BE2C (cell line): ENCODE measurements around the gene FAM107B.

Experiments
- DNase-seq: peaks from one replicate; pipeline ENCODE4 v3.0.0-alpha.2; 2020
- H3K27me3 ChIP-seq: fragments of 250-450 bp; sonication (Bioruptor Pico); 2 replicates; pipeline ENCODE4 v1.5.1; 2020; ENCODE audit warnings: mild to moderate bottlenecking
- H3K36me3 ChIP-seq: fragments of 250-450 bp; sonication (Bioruptor Pico); 2 replicates; pipeline ENCODE4 v1.5.1; 2020; ENCODE audit warnings: mild to moderate bottlenecking
- H3K4me1 ChIP-seq: fragments of 250-450 bp; sonication (Bioruptor Pico); 2 replicates; pipeline ENCODE4 v1.5.1; 2020
- H3K4me3 ChIP-seq: 2 replicates; pipeline ENCODE4 v1.5.1; 2011; ENCODE audit warnings: low read depth, low read length
- H3K9me3 ChIP-seq: fragments of 250-450 bp; sonication (Bioruptor Pico); 2 replicates; pipeline ENCODE4 v1.5.1; 2020
- TF ChIP-seq, protein P1 (sequence below): IDR thresholded peaks from 2 replicates; pipeline ENCODE4 v1.5.1; 2012; ENCODE audit warnings: mild to moderate bottlenecking, low read depth, low read length

The FAM107B gene

DNA sequence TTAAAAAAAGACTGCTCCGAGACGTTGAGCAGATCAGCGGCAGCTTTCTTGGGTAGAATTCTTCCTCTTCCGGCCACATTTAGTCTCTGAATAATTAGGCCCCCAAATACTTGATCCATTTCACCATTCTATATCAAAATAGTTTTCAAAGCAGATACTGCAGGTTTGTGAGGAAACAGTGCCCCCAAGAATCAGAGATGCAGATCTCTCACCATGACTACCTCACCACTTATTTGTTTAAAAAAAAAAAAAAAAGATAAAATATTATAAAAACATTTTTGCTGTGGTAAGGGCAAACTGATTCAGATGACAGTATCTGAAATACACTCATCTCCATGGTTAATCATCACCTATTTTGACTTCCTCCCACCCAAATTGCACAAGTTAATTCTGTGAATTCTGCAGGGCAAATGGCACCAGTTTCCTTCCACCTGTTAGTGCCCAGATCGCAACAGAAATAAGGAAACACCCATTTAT, 210.4 kb downstream of the FAM107B start:
- Histone ChIP-seq H3K4me1 (no peaks in the 10 kb centered on the region), H3K27me3 (no peaks in the 10 kb centered on the region), H3K9me3 (no peaks in the 10 kb centered on the region), H3K36me3 (peaks cover 11% of the 10 kb centered on the region), H3K4me3 (no peak overlapping the region)
- no peak for DNase-seq
- TF ChIP-seq, protein P1, sequence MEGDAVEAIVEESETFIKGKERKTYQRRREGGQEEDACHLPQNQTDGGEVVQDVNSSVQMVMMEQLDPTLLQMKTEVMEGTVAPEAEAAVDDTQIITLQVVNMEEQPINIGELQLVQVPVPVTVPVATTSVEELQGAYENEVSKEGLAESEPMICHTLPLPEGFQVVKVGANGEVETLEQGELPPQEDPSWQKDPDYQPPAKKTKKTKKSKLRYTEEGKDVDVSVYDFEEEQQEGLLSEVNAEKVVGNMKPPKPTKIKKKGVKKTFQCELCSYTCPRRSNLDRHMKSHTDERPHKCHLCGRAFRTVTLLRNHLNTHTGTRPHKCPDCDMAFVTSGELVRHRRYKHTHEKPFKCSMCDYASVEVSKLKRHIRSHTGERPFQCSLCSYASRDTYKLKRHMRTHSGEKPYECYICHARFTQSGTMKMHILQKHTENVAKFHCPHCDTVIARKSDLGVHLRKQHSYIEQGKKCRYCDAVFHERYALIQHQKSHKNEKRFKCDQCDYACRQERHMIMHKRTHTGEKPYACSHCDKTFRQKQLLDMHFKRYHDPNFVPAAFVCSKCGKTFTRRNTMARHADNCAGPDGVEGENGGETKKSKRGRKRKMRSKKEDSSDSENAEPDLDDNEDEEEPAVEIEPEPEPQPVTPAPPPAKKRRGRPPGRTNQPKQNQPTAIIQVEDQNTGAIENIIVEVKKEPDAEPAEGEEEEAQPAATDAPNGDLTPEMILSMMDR = no peak

DNA sequence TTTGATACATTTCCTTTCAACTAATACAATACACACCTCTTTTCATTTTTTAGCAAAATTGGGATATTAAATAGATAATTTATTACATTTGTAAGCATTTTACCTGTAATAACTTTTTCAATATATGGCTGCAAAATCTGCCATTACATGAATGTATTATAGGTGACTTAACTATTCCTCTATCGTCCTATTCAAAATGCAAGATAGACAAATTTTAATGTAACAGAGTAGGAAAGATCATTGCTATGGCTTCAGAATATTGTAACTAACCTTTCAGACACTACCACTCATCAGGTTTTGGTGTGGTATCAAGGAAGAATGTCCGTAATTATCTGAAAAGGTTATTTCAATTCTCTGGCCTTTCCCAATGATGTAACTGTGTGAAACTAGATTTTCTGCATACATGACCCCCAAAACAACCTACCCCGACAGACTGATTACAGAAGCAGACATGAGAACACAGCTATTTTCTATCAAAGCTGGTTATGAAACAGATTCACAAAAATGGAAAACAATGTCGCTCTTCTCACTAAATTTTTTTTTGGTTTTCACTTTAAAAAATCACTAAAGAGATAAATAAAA, 211.2 kb downstream of the FAM107B start:
- no peaks in the 10 kb centered on the region for H3K4me1 ChIP-seq
- H3K4me3 ChIP-seq = no peak overlapping the region
- no peak for DNase-seq
- TF ChIP-seq, protein P1 = no peak
- peaks cover 11% of the 10 kb centered on the region for H3K36me3 ChIP-seq
- H3K9me3 ChIP-seq = no peaks in the 10 kb centered on the region
- H3K27me3 ChIP-seq = no peaks in the 10 kb centered on the region

DNA sequence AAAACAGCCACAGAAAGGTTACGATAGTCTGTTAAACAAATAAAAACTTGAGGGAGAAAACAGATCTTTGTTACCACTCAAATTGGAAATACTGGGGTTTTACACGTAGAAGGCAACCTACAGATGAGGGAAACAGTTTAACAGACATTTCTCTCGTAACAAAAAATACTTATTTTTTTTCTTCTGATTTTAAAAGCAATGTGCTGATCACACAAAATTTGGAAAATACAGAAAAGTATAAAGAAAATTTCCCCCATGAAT, 211.7 kb downstream of the FAM107B start:
- Histone ChIP-seq H3K9me3 (no peaks in the 10 kb centered on the region), H3K27me3 (no peaks in the 10 kb centered on the region), H3K4me3 (no peak overlapping the region), H3K4me1 (no peaks in the 10 kb centered on the region), H3K36me3 (peaks cover 11% of the 10 kb centered on the region)
- TF ChIP-seq, protein P1 = no peak
- no peak for DNase-seq

DNA sequence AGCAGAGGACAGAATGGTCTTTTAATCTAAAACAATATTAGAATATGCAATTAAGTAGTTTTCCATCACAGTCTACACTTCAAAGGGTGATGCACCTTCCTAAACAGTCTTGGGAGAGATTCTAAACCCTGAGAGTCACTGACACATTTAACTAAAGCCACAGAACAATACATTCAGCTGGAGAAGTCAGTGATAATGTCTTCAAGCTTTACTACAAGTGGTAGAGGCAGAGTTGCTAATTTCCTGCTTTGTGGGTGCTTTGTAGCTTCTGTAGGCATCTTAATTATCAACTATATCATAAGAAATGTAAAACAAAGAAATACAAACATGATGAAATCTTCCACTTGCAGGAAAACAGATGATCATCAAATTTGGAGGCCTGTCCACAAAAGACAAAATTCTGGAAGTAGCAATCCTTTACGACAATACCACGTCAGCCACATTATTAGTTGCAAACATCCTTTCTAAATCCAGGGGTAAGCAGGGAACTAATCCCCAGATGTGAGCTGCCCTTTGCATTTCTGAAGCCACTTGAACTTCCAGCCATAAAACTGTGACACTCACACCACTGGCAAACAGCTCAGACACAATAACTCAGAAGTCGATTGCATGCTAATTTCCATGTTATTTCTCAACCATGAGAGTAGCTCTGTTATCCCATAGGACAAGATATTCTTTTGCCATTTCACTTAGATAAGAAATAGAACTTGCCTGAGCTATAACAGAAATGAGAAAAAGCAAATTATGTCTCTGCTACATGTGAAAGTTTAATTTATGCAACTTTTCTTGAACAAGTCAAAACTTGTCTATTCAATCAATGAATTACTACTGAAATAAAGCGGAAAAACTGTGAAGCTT, 212.2 kb downstream of the FAM107B start:
- DNase-seq = no peak
- Histone ChIP-seq H3K4me1 (no peaks in the 10 kb centered on the region), H3K36me3 (peaks cover 5% of the 10 kb centered on the region), H3K9me3 (no peaks in the 10 kb centered on the region), H3K4me3 (no peak overlapping the region), H3K27me3 (no peaks in the 10 kb centered on the region)
- TF ChIP-seq, protein P1 = no peak

DNA sequence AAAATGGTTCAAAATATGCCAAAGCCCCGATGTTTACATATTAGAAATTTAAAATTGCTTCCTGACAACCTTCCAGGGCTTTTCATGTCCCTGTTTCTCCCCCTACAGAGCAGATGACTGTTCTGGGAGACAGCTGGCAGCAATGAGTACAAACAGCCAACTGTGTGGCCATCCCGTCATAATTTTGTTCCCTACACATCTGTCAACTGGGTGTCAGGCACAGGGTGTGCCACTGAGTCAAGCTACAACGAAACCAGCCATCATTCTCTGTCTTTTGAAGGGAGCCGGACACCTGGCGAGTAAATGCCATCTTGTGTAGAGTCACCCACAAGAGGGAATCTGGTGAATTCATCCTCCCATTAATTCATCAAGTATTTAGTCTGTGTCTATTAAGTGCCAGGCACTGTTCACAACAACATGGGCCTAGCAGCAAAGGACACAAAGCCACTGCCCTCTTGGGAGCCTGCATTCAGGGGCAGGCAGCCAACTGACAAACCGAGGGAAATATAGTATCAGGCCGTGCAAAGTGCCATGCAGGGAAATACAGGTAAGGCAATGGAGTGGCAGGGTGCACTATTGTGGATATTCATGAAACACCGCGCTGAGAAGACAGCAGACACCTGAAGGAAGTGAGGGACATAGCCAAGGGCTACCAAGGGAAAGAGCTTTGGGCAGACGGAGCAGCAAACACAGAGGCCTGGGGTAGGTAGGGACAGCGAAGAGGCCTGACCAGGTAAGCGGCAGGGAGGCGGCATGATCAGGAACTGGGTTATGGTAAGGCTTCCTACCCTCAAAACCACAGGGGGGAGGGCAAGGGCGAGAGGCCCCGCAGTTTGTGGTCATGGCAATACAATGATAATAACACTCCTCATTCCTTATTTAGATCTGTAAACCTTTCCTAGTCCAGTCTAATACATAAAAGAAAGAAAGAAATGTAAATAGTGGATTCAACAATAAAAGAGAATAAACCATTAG, 213.6 kb downstream of the FAM107B start:
- peaks cover 2% of the 10 kb centered on the region for H3K36me3 ChIP-seq
- TF ChIP-seq, protein P1 = no peak
- no peaks in the 10 kb centered on the region for H3K9me3 ChIP-seq
- no peaks in the 10 kb centered on the region for H3K27me3 ChIP-seq
- H3K4me3 ChIP-seq = no peak overlapping the region
- no peak for DNase-seq
- no peaks in the 10 kb centered on the region for H3K4me1 ChIP-seq
